B cell (primary cell): ENCODE data around the gene BRSK2.

Experiments used
- CTCF ChIP-seq: fragments of 200-600 bp; IDR thresholded peaks from one replicate; pipeline ENCODE4 v1.8.0; 2022; ENCODE audit warnings: antibody characterized with exemption, mild to moderate bottlenecking
- EZH2 ChIP-seq: IDR thresholded peaks from 2 replicates; pipeline ENCODE4 v1.6.1; 2012; ENCODE audit warnings: borderline replicate concordance, low read depth, mild to moderate bottlenecking, moderate library complexity, low read length; ENCODE audit not compliant: insufficient read depth, poor library complexity, severe bottlenecking

- TF ChIP-seq CTCF = no peak
- no peak for TF ChIP-seq EZH2
Measured at GRCh38 chr11:1456596-1457325, 67.0 kb downstream of the BRSK2 start.
